Body of pancreas (tissue), 4 donors: ENCODE data around the gene CASZ1.

Experiments
- POLR2A ChIP-seq, 3 donors: fragments of 450-650 bp; IDR thresholded peaks; one replicate each; pipeline ENCODE4 v1.6.1; 2016; ENCODE audit warnings: antibody characterized with exemption in 3 of 3, mild to moderate bottlenecking in 2 of 3
- TF ChIP-seq, protein P1 (sequence below), 7 experiments: fragments of 450-650 bp in 4 of 7; fragments of 200-600 bp in 3 of 7; sonication (generic) in 3 of 7; IDR thresholded peaks; one replicate each; pipeline ENCODE4 v1.5.1; 2016 to 2019; ENCODE audit warnings: antibody characterized with exemption in 7 of 7

DNA sequence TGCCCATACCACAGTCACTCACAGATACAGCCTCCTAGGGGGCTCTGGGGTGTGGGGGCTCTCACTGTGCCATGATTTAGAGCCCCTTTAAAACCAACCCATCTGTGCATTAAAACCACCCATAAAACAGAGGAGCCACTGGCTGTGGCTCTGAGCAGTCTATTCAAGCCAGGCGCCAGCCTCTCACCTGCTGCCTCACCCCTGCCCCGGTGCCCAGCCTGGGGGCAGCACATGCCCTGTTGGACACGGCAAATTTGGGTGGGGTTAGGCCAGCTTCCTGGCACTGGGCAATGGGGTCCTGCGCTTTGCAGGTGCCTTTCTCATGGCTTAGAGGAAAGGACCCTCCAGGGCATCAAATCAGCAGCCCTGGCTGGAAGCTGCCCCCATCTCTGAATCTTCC, 73.1 kb downstream of the CASZ1 start:
- TF ChIP-seq POLR2A (IDR thresholded peaks at IDR 0.05) = no peak
- TF ChIP-seq, protein P1, sequence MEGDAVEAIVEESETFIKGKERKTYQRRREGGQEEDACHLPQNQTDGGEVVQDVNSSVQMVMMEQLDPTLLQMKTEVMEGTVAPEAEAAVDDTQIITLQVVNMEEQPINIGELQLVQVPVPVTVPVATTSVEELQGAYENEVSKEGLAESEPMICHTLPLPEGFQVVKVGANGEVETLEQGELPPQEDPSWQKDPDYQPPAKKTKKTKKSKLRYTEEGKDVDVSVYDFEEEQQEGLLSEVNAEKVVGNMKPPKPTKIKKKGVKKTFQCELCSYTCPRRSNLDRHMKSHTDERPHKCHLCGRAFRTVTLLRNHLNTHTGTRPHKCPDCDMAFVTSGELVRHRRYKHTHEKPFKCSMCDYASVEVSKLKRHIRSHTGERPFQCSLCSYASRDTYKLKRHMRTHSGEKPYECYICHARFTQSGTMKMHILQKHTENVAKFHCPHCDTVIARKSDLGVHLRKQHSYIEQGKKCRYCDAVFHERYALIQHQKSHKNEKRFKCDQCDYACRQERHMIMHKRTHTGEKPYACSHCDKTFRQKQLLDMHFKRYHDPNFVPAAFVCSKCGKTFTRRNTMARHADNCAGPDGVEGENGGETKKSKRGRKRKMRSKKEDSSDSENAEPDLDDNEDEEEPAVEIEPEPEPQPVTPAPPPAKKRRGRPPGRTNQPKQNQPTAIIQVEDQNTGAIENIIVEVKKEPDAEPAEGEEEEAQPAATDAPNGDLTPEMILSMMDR (IDR thresholded peaks at IDR 0.05) = no peak
